HG03342 (cell line): ENCODE measurements around the gene WASF1.
"Not testable (repeated sequence)": the region's sequence is repeated elsewhere in the genome, so short reads cannot be mapped to it uniquely, and the experiment has no call there.

Experiments
- ATAC-seq: cut with Tn5 transposase; IDR thresholded peaks from one replicate; pipeline ENCODE4 v1.9.1; 2021; ENCODE audit warnings: mild to moderate bottlenecking, moderate library complexity; ENCODE audit not compliant: unreplicated experiment

The WASF1 gene

GRCh38 chr6:110095101-110095500 lies 84.4 kb downstream of the WASF1 start:
- ATAC-seq = no peak

GRCh38 chr6:110093981-110094380 lies 85.5 kb downstream of the WASF1 start:
- no peak for ATAC-seq

GRCh38 chr6:110090876-110091275 lies 88.6 kb downstream of the WASF1 start:
- no peak for ATAC-seq

DNA sequence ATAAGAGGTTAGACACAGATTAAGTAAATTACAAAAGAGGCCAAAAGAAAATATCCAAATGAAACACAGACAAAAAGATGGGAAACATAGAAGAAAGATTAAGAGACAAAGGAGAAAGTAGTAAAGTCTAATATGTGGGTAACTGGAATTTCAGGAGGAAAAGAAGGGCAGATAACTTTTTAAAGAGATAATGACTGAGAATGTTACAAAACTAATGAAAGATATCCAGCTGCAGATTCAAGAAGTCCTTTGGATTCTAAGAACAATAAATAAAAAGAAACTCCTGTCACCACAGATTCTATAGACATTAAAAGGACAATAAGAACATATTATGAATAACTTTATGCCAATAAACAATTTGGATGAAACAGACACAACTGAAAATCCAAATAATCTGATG lies 90.1 kb downstream of the WASF1 start:
- ATAC-seq = no peak

DNA sequence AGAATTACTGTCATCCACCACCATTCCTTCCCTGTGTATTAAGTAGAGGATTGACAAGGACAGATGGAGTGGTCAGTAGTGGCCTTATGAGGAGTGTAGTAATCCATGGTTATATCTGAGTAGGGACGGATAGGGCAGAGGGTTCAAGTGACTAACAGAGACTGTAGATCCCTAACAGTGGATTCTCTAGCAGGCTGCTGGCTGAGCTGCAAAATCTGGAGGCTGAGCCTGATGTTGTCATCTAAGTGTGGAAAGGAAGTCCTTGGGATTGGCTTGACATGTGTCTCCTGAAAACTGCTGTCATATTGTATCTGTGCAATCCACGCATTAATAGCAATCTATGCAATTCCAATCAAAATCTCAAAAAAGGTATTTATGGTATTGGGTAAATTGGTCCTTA lies 94.2 kb downstream of the WASF1 start:
- ATAC-seq = no peak

DNA sequence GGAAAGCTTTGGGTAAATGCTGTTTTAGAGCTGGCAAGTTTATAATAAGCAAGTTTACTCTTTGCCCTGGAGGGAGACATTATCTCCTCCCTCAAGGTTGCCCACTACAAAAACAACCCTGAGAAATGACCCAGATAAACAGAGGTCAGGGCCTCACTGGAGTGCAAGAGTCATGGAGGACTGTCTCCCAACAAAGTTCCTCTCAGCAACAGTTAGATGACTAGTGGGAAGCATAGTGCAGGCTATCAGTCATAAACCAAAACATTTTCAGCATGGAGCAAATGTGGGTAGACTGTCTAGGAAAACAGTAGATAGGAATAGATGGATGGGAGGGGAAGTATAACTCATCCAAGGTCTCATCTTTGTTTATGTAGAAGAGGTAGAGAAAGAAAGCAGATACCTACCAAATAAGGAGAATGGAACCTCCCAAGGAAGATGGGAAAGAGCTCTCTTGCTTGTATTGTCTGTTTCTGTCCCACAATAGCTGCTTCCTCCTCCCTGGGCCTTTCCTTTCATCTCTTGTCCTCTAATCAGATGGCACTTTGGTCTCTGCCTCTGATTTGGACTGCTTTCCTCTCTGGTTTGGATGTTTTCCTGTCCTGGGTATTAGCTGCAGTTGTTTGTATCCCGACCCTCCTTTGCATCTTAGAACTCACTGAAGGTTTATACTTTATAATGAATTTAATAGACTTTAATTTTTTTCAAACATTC lies 95.4 kb downstream of the WASF1 start:
- ATAC-seq = no peak

DNA sequence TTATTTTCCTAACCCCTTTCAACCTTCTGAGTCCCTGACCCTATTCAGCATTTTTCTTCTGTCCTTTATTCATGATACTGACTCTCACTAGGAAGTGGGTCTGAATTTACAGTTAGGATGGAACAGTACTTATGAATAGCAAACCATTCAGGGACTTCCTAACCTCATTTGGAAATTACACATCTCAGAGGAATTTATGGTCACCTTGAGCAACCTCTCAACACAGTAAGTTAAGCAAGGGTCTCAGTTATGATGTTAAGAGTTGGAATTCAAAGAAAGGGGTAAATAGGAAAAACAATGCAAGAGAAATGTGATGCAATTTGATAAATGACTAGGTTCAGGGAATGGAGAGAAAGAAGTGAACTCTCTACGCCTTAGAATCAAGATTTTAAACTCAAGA lies 104.1 kb downstream of the WASF1 start:
- no peak for ATAC-seq

DNA sequence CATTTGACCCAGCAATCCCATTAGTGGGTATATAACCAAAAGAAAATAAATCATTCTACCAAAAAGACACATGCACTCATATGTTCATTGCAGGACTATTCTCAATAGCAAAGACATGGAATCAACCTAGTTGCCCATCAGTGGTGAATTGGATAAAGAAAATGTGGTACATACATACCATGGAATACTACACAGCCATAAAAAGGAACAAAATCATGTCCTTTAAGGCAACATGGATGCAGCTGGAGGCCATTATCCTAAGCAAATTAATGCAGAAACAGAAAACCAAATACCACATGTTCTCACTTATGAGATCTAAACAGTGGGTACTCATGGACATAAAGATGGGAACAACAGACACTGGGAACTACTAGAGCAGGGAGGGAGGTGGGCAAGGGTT lies 106.0 kb downstream of the WASF1 start:
- ATAC-seq = not testable (repeated sequence)

DNA sequence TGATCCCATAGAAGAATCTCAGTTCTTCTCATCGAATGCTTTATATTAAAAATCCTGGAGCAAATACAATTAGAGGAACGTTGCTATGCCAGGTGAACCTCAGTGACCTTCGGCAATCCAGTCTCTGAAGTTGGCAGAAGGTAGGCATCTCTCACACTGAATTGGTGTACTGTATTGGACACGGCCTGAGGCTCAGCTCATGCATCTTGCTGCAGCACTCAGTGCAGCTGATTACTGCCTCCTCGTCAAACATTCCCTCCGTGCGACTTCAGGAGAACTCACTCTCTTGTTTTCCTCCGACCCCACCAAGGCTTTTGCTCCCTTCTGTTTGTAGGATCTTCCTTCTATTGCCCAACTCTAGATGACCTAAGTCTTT lies 110.9 kb downstream of the WASF1 start:
- ATAC-seq = no peak

GRCh38 chr6:110067837-110068591 lies 111.5 kb downstream of the WASF1 start:
- ATAC-seq = no peak

DNA sequence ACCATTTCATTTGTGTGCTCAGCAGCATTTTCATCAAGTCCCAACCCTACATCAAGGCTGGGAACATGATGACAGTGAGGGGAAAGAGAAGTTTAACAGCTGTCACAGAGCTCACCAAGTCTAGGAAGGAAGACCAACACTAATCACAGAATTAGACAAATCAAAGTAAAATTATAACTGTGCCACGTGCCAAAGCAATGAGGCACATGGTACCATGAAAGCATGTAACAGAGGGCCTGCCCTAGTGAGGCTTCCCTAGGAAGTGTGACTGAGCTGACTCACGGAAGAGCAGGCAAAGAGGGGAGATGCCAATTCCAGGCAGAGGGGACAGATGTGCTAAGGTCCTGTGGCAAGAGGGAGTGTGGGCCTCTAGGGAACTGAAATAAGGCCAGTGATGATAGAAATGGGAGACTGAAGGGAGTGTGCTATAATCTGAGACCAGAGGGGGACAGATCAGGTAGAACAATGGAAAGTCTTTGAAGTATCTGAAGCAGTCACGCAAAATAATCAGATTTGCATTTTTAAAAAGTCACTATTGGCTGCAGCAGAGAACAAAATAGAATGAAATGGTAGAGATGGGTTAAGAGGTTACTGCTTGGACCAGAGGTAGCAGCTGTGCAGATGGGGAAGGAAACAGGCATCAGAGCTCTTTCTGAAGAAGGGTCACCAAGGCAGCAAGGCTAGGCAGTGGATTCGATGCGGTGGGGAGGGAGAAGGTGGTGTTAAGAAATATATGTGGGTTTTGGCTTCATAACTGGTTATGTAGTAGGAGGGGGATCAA lies 114.5 kb downstream of the WASF1 start:
- no peak for ATAC-seq

DNA sequence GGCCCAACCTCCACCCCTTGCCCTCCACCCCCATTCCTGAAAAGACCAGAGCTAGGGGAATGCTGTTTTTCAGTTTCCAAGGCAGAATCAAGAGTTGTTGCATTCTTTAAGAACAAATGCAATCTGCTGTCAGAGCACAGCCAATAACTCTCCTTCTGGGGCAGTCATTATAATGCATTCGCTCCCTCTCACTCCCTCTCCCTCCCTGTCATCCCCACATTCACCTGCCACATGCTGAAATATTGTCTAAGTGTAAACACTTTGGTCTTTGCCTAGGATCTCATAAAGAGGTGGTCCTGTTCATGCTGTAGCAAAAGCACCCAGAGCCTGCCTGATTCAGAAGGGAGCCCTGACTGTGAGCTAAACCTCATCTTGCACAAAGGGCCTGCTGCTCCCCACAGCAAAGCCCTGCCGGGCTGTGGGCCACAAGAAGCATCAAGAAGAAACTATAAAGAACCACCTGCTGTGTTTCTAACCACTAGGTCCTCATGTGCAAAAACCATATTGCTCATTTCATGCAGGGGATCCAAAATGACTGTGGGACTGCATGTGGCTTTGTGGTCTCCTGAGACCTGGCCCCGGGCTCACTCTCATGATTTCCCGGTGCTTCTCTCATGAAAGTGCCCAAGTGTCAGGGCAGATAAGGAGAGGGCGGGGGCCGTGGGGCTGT lies 115.7 kb downstream of the WASF1 start:
- no peak for ATAC-seq

DNA sequence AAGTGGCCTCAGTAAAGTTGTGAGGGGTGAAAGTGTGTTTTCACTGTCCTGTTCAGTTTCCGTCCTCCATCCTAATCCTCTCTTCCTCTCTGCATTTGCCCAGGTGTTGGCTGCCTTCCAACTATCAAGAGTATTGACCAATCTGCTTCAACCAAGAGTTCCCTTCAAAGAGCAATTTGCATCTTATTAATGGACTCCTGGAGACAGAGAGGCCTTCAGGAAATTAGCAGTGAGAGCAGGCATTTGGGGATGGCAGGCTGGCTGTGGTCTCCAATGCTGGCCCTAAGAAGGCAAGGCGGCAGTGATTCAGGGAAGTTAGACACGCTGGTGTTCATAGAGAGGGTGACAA lies 124.1 kb downstream of the WASF1 start:
- no peak for ATAC-seq

- no peak for ATAC-seq
Observed at GRCh38 chr6:110054664-110055386, 124.6 kb downstream of the WASF1 start.

DNA sequence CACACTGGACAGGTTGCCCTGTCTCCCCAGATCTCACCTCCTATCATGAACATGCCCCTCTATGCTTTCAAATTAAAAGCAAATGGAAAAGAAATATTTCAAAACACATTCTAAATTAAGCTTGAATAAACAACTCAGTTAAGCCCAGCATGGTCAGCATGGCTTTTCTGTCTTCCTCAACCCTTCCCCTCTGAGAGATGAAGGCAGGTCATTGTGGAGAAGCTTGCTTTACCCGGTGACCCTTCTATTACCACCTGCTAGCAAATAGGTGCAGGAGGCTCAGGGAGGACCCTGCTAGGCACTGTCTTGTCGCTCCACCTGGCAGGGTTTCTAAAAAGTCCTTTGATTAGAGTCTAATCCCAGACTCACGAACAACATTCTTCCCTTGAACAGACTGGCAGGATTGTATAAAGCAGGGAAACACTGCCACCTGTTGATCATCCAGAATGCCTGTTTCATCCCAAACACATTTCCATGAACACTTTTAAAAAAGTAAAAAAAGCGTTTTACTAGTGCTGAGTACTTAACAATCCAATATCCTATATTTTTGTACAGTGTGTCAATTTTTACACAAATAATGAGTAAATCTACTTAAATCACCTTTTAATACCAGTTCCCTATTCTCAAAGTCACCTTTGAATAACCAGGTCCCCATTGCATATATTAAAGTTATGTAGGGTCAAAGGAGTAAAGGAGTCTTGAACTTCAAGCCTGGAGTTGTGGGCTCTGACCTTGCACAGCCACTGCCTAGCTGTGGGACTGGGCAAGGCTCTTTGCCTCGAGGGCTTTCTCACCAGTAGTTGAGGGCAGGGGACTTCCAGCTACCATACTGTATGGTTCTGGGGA lies 125.9 kb downstream of the WASF1 start:
- no peak for ATAC-seq

DNA sequence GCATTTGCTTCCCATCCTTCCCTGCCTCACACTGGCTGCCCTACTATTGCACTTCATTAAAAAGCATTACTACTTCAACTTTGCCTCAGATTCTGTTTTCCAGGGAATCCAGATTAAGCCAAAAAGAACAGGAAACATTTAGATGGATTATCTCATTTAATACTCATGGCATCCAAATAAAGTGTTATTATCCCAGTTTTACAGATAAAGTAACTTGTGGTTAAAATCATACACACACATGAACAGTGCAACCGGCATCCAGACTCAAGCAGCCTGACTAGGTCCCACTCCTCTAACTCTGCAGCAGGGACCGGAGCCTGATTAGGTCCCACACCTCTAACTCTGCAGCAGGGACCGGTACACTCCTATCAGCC lies 129.0 kb downstream of the WASF1 start:
- no peak for ATAC-seq
